Transverse colon (tissue), 4 donors: ENCODE data around the gene G3BP2.

Experiments
- CTCF ChIP-seq, 5 experiments: fragments of 200-600 bp in 3 of 5; fragments of 450-650 bp in 2 of 5; sonication (generic) in 3 of 5; IDR thresholded peaks; 1 replicate in 2 of 5; 2 replicates in 3 of 5; pipeline ENCODE4 v1.5.1; 2016 to 2017; ENCODE audit warnings: antibody characterized with exemption in 5 of 5, inconsistent platforms in 3 of 5, mild to moderate bottlenecking in 2 of 5, moderate library complexity in 1 of 5
- POLR2A ChIP-seq: fragments of 450-650 bp; IDR thresholded peaks from one replicate; pipeline ENCODE4 v1.6.1; 2016; ENCODE audit warnings: antibody characterized with exemption, mild to moderate bottlenecking, moderate library complexity
- POLR2AphosphoS5 ChIP-seq, 3 donors: sonication (generic); formaldehyde crosslinking; IDR thresholded peaks; one replicate each; pipeline ENCODE4 v1.6.1; 2016; ENCODE audit warnings: antibody characterized with exemption in 3 of 3

- no peak for TF ChIP-seq CTCF (IDR thresholded peaks at IDR 0.05)
- no peak for TF ChIP-seq POLR2AphosphoS5 (IDR thresholded peaks at IDR 0.05)
- TF ChIP-seq POLR2A = no peak
Observed at GRCh38 chr4:75662626-75663025, 10.6 kb downstream of the G3BP2 start.
